NCI-H2029 treated with DMSO at 0.1 percent for 48 hours (cell line): ENCODE results near the gene RAPGEF5.

ENCODE experiments used
- DNase-seq: peaks from one replicate; lab custom pipeline; 2025; lab: John Stamatoyannopoulos, UW

RAPGEF5 gene

DNA sequence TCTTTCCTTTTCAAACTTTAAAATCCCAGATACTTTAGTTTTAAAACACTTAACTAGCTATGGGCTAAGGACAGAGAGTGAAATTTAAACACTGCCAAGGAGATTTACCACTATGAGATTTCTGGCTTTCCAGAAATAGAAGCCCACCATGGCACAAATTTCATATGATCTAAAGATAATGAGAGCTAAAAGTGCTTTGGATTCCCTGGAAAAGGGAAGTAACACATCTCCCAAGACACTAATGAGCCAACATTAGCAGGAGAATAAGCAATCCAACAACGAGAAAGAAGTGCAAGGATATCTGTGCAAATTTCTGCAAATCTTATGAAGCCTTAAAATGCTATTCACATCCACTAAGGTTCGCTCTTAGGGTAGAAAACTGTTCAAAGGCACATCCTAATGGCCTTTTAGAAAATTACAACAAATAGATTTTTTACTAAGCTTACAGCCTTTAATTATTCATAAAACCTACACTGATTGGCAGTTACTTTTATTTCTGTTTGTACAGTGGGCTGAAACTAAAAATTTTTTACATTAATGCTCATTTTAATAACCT lies 100.3 kb downstream of the RAPGEF5 start:
- DNase-seq, result no peak

DNA sequence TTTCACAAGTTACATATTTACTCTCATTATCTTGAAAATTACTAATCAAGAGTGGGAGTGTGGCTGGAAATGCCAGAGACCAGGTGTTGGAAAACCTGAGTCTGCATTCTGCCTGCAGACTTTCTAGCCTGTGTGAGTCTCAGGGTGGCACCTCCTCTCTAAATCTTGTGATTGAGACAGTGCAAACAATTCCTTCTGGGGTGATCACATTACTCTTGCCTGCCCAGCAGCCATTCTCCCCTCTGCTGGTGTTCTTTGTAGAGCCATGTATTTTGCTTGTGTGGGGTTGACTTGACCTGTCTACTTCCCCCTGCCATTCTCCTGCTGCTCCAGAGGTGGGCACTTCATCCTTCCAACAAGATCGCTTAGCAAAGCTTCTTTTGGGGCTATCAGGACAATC lies 101.1 kb downstream of the RAPGEF5 start:
- no peak for DNase-seq

DNA sequence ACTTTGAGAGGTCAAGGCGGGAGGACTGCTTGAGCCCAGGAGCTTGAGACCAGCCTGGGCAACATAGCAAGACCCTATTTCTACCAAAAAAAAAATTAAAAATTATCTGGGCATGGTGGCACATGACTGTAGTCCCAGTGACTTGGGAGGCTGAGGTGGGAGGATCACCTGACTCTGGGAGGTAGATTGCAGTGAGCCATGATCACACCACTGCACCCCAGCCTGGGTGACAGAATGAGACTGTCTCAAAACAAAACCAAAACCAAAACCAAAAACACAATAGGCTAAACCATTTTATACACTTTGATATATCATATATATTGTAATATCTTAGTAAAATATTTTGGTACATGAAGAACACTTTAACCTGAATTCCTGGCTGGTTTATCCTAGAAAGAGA lies 101.6 kb downstream of the RAPGEF5 start:
- DNase-seq, result no peak

DNA sequence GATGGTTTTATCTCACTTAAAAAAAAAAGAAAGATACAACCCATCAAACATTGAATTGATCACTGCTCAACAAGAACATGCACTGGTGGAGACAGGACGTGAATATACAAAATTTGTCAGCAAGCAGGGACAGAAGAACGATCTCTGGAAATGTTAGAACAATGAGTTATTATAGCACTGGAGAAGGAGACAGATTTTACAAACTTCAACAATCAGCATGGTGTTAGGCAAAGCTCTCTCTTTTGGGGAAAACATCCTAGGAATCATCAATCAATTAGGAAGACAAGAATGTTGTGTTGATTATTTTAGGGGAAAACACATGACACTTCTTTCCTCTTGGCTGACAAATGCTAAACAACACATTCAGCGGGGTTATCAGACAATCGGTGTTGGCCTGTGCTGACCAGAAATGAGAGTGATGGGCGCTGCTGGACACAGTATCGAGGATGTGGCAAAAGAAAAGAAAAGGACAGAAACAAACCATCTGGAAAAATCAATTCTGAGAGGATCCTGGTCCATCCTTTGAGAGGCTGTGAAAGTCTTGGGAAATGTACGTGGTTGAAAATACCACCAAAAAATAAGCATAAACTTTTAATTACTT lies 103.9 kb downstream of the RAPGEF5 start:
- DNase-seq, result no peak

DNA sequence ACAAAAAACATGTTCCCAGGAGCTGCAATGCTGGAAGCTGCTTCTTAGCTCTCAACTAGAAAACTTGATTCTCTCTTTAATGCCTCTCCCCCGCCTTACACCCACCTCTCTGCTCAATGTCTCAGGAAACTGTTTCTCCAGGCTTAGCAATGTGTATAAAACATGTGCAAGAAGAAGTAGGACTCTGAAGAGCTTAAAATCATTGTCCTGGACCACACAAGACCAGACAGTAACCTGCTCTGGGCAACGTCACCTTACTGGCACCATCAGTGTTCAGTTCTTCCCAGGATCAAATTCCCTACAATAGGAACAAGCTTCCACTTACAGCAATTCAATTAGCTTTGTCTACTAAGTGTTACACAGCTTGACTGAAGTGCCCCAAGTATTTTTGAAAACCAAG lies 104.9 kb downstream of the RAPGEF5 start:
- DNase-seq, result no peak

DNA sequence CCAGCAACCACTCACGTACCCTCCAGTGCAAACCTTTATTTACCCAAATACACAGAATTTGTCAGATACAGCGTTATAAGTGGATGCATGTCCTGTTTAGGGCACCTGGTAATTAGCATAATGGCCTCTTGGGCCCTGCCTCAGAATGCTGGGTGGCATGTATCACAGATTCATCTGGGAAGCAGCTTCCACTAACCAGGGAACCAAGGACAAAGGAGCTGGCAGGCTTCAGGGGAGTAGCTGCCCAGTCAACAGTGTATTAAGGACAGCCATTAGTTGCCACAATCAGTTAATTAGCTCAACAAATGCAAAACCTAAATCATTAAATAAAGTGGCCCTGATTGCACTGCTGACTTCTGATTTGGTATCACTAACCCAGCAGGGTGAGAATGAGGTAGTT lies 105.7 kb downstream of the RAPGEF5 start:
- no peak for DNase-seq

DNA sequence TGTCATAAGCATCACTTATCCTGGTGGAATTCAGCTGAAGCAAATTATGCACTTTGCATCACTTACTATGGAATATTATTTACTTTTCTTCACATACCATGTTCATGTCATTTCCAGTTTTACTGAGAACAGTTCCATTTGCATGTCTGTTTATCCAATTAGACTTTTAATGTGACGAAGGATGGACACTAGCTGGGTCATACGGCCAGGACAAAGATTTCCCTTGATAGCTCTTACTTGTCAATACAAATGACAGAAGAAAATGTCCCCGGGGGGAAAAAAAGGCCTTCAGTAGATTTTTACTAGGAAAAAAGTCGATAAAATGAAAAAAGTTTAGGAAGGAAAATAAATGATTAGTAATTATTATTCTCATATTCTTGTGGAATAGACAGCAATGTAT lies 106.6 kb downstream of the RAPGEF5 start:
- DNase-seq, result no peak

DNA sequence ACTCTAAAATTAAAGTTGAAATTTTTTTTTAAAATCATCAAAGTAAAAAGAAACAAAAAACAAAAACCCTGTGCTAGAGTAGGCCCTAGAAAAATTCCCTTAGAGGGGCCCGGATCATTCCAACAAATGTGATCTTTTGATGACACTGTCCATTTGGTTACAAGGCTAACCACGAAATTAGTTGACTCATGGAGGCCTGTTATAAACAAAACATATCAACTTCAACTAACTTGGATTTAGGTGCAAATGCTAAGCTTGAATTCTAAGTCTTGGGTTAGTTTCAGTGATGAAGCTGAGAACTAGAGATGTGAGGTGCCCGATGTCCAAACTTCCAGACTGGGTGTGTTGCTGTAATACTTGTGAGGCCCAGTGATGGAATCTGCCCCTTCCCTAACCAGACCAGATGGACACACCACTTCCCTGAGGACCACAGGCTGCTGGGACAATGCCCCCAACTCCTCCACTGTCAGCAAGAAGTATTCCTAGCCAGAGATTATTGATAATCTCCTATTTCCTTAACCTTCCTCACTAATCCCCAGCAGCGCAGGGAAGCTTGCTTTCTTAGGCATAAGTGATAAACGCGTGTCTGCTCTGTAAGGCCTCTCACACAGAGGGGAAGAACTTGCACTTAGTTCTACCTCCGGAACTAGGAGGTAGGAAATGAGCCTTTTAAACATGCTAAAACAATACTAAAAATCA lies 108.7 kb downstream of the RAPGEF5 start:
- no peak for DNase-seq

DNA sequence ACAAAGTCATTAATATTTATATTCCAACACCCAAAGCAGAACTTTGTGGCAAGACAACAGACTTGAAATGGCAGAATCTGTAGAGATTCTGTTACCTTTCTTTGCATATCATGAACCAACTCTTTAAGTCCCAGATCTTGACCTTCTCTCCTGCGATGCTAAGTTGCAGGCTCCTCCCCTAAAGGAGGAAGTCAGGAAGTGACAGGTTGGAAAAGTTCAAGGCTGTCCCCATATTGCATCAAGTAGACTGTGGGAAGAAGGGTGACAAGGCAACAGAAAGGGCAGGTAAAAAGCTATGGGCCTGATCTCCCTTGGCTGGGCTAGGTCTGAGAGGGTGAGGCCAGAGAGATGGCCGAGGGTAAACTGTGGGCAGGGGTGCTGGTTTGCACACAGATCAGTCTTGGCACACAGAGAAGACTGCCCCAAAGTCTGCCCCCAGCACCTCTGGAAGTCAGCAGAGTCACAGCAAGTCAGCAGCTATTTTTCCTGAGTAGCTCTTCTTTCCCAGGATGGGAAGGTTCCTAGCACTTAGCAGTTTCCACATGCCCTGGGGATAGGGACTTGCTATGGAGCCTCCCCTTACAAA lies 115.1 kb downstream of the RAPGEF5 start:
- no peak for DNase-seq

DNA sequence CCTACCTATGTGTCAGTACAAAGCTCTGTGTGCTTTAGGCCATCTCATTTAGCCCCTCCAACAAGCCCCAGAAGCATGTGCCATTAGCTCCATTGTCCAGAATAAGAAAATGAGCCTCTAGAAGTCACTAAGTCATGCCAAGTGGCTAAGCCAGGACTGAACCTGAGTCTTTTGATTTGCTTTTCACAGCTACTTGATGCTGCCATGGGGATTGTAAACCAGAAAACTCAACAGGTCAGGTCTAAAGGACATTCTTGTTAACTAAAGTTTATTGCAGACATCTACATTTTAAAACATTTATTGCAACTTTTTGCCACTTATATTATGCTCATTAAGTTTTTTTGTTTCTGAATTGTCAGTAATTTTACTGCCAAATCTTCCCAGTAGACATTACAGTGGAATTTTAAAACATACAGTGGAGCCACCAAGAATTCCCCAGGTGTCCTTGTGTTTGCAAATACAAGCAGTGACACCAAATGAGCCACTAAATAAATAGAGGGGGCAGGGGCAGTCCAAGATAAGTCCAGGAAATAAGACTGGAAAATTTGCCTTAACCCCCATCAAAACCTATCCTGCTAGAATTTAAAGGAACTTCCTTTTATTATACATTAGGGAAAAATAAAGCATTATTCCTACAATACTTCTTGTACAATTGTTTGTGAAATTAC lies 115.9 kb downstream of the RAPGEF5 start:
- no peak for DNase-seq

DNA sequence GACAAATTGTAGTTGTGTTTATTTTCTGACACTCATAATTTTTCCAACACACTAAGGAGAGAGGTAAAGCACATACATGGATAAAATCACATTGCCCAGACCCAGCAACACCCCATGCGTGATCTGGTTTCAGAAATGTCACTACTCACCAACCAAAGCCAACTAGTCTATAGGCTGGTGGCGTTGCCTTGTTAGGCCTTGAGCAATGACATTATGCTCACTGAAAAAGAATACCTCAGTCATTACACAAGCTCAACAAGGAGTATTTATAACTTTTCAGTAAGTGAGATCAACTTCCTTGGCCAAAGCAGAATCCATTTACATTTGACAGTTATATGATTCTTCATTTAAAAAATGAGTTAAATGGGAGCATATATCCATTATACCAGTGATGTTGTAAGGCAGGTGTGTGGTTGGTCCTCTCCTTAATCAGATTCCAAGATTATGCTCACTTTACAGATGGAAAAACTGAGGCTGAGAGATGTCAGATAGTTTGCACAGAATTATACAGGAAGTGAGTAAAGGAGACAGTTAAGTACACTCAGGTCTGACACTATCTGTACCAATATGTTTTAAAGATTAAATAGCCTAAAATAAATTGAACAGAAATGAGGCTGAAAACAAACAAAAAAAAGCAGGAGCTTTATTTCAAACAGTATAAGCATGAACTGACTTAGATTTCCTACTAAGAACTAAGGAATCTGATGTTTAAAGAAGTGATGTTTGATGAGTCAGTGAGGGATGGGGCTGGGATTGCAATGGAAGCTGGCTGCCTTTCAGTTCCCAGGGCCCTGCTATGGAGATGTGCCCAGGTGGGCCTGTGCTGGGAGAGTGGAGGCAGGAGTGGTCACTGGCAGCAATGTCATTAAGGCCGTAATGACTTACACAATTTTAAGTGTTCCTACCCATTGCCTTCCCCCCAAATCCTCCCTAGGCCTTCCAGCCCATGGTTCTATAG lies 118.3 kb downstream of the RAPGEF5 start:
- no peak for DNase-seq

DNA sequence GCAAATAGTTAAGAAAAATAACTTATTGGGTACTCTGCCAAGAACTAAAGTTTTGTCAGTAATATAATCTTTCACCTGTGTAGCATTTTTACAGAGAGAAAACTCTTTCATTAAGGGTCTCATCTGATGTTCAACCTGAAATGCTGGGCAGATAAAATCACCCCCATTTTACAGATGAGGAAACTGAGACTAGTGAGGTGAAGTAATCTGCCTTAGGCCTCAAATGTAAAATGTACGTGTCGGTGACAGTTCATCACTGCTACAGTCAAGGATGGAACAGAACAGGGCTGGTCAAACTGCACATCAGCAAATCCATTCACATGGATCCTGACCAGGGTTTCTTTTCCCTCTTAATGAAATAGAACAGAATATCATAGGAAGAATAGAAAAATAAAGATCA lies 121.8 kb downstream of the RAPGEF5 start:
- DNase-seq, result no peak

DNA sequence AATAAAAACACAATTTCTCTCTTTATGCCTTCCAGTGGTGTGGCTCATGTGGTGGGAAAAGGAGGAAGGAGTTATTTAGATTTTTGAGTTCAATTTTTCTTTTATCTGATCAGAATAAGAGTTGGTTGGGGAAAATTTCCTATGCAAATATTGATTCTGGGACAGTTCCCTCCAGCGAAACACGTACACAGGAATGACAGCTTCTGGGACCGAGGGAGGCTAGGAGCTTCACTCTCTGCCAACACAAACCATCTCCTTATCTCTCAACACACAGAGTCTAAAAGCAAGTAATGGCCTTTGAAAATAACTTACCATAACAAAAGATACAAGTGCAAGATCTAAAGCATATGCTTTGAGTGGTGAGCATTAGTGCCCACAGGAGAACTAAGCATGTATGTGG lies 122.7 kb downstream of the RAPGEF5 start:
- DNase-seq, result no peak

DNA sequence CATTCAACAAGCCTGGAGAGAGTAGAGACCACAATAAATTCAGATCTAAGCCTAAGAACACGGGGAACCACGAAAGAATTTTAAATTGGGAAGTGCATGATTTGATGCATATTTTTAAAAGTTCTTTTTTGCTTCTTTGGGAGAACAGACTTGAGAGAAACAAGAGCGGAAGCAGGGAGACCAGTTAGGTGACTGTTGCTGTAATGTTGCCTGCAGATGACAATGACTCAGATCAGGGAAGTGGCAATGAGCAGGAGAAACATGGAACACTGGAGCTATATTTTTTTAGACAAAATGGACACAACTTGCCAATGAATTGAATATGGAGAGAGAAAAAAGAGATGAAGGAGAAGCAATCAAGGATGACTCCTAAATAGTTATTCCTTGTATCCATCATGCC lies 125.1 kb downstream of the RAPGEF5 start:
- no peak for DNase-seq

DNA sequence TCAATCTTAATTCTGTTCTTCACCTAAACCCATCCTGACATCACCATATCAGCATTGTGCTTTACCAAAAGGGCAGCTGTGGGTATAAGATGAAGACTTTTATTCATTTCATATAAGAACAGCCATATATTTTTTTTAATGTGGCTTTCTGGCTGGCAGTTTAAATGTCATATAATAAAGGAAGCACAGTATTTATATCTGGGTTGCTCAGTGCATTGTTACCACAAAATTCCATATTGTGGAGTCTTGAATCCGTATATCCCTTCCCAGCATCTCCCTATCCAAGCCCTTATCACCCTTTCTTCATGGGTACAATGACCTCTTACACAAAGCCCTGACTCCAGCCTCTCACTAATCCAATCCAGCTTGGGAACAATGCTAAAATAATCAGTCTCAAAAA lies 125.8 kb downstream of the RAPGEF5 start:
- no peak for DNase-seq

DNA sequence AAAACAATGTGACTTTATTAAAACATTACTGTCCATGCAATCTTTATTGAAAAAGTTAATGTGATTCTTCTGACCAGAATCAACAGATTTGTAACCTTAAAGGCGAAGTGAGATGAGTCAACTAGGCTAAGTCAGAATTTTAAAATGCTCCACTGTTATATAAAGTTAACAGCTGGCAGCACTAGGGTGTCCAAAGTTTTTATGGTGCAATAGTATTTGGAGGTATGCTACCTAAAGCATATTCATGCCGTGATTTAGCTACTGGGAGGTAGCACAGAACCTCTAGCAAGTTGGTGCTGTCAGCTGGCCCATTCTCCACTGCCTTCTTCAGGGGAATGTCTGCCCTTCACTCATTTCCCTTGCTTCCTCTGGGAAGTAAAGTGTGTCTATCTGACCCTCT lies 126.7 kb downstream of the RAPGEF5 start:
- no peak for DNase-seq

DNA sequence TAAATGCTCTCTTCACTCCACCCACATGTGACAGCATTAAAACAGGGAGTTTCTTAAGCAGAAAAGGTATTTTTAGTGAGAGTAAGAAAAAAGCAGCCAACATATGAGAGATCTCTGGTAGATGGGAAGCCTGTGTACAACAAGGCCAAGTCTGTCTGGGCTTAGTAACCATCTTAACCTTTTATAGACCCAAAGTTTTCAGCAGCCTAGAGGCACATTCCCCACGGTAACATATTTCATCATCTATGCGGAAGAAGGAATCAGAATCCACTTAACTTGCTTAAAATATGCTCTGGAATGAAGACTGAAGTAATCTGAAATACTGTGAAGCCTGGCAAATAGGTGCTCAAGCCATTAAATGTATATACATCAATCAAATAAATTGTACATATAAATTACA lies 127.8 kb downstream of the RAPGEF5 start:
- DNase-seq, result no peak

DNA sequence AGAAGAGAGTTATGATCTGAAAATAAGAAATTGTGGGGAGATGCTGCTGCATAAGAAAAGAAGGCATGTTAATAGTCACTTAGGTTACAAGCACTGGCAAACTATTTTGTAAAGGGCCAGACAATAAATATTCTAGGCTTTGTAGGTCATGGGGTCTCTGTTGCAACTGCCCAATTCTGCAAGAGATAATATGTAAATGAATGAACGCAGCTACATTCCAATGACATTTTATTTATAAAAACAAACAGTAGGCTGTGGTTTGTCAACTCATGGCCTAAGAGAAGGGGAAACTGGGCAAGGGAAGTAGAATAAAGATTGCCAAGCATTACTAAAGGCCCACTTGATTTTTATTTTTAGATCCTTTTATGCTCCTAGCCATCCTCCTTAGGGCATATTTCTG lies 133.1 kb downstream of the RAPGEF5 start:
- DNase-seq, result no peak

DNA sequence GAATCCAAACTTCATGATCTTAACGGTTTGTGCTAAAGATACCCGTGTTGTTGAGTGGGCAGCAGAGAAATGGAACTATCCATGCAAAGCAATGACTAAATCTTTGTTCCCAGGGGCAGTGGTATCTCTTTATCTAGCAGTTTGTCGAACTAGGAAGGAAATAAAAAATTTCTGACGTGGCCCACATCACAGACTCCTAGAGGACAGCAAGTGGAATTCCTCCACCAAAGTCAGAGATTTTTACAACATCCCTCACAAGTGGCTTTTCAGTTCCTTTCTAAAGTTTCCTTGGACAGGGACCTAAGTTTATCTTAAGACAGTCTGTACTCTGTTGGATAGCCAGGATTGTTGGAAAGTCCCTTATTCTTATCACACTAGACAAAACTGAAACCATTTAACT lies 136.0 kb downstream of the RAPGEF5 start:
- no peak for DNase-seq

DNA sequence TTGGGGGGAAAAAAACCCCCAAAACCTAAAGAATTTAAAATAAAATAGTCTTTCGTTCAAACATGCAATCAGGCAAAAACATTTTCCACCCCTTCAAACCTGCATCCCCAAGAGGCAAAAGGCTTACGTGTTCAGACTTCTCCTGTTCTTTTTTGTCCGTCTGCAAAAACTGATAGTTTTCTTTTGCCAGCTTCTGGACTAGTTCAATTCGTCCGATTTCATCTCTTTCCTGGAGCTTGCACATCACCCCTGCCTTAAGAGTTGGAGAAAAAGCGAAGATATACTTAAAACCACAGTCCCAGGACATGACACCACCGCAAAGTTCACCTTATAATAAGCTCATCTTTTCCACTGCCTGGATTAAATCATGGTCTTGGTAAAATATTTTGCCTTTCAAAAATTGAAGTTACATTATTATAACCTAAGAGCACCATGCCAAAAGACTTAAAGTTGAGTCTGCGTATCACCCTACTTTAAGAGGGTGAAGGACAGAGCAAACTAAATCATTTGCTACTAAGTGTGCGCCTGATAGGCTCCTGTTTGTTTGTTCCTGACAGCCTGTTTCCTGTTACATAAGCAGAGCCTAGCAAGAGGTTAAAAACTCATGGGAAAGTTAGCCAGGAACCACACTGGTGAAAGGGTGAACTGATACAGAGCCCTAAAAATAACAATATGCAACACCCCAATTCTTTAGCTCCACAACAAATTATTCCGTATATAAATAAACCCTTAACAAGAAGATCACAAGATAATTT lies 137.0 kb downstream of the RAPGEF5 start:
- no peak for DNase-seq

DNA sequence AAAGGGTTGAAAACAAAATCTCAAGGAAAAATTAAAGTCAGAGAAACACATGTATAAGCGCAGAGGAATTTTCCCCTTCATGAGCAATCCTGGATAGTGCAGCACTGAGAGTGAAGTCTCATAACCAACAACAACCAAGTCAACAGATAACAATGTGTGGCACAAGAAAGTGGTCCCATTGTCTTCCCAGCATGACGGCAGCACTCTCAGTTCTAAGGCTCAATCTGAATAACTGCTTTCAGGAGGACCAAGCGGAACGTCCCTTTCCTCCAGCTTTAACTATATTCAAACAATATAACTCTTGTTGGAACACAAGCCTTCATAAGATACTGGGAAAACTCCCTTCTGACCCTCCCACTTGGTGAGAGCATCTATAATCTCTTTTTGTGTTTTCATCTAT lies 137.9 kb downstream of the RAPGEF5 start:
- no peak for DNase-seq
